ENCODE results near the gene BRPF1.

GRCh38 chr3:9710174-9710739 is 21.3 kb upstream of the BRPF1 start:
- no peak for TF ChIP-seq CTCF (IDR thresholded peaks at IDR 0.05; ENCODE audit: low read depth, low read length, missing input control)
- TF ChIP-seq RAD21 (IDR thresholded peaks at IDR 0.05): no peak
- no peak for TF ChIP-seq GABPA (IDR thresholded peaks at IDR 0.05 in 1 of 2, conservative IDR thresholded peaks at IDR 0.05 in 1 of 2)
- TF ChIP-seq TAF1 (conservative IDR thresholded peaks at IDR 0.05): no peak
- TF ChIP-seq EGR1 (IDR thresholded peaks at IDR 0.05; ENCODE audit: low read depth in 2 of 2): no peak
- TF ChIP-seq ATF3 (IDR thresholded peaks at IDR 0.05): no peak
- TF ChIP-seq NR2F2 (IDR thresholded peaks at IDR 0.05): no peak
- TF ChIP-seq ZBTB33 (IDR thresholded peaks at IDR 0.05): no peak
- no peak for TF ChIP-seq YY1 (IDR thresholded peaks at IDR 0.05)
